ENCODE results near the gene GANC.

GRCh38 chr15:42331235-42331634 is 58.2 kb downstream of the GANC start:
- TF ChIP-seq YY1 (IDR thresholded peaks at IDR 0.05; ENCODE audit: insufficient read depth, insufficient read length), result no peak
- no peak for TF ChIP-seq ZNF274 (IDR thresholded peaks at IDR 0.05; ENCODE audit: low read depth, low read length)
- TF ChIP-seq SUZ12 (IDR thresholded peaks at IDR 0.05; ENCODE audit: extremely low read depth, insufficient read depth, insufficient read length), result no peak
